Measurements from ENCODE around the gene CCL23. TPM values are rescaled to one million over a fixed set of nuclear protein-coding genes. Genes with fewer than 3 reads are reported as not detected.

Gene CCL23, protein sequence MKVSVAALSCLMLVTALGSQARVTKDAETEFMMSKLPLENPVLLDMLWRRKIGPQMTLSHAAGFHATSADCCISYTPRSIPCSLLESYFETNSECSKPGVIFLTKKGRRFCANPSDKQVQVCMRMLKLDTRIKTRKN
- not detected in 2 replicates for total RNA-seq (2021)
- Bru-seq, nascent RNA: not detected
- BruChase-seq, experiment 1, labeled RNA remaining after a 2-hour chase: not detected
- not detected for BruChase-seq, experiment 2, labeled RNA remaining after a 6-hour chase
- long read RNA-seq: 0 reads

DNA sequence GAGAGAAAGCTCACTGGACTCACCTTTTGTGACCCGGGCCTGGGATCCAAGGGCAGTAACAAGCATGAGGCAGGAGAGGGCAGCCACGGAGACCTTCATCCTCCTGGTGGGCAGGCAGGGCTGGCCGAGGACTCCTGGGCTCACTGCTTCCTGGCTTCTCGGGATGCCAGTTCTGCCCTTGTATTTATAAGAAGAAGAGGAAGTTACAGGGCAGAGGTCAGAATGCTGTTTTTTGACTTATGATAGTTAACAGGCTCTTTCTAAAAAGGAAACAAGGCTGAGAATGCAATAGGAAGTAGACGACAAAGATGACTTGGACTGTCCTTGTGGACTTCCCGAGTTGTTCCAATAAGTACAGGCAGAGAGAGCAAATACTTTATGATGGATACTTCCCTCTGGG is at the start of gene CCL23:
TSS of gene CCL23 (minus strand) at position 174 of the 400 bp plus-strand sequence. CDS start at position 99, 75 bp downstream.
- intact Hi-C loops (cut with micrococcal nuclease; ENCODE audit: unreplicated experiment): no loop called here
- no peaks in the 10 kb centered on the region for H3K4me1 ChIP-seq (replicated peaks; ENCODE audit: insufficient read depth)
- no peak within 1 kb of the TSS for H3K4me2 ChIP-seq
- H3K79me2 ChIP-seq (ENCODE audit: low read depth): no peaks in the 10 kb centered on the region
- H4K20me1 ChIP-seq (ENCODE audit: insufficient read depth): no peaks in the 10 kb centered on the region
- no peaks in the 10 kb centered on the region for H3K9me3 ChIP-seq (ENCODE audit: insufficient read depth, low read depth)
- no peak within 1 kb of the TSS for H3K27ac ChIP-seq
- no peak within 1 kb of the TSS for H2AFZ ChIP-seq
- no peak for DNase-seq
- POLR2A ChIA-PET (ENCODE audit: unreplicated experiment): no interaction called here
- no peaks in the 10 kb centered on the region for H3K36me3 ChIP-seq (ENCODE audit: low read depth)
- CTCF ChIA-PET: no interaction called here
- H3K9me2 ChIP-seq (ENCODE audit: insufficient read depth): no peaks in the 10 kb centered on the region
- peaks cover 76% of the 10 kb centered on the region for H3K27me3 ChIP-seq (ENCODE audit: insufficient read depth, low read depth)
- no peaks in the 10 kb centered on the region for H3F3A ChIP-seq (ENCODE audit: insufficient read depth, low read depth)
- BruUV-seq (replicated peaks): no TSS peak
- H3K4me3 ChIP-seq: no peak within 1 kb of the TSS
- TF ChIP-seq, protein P1, sequence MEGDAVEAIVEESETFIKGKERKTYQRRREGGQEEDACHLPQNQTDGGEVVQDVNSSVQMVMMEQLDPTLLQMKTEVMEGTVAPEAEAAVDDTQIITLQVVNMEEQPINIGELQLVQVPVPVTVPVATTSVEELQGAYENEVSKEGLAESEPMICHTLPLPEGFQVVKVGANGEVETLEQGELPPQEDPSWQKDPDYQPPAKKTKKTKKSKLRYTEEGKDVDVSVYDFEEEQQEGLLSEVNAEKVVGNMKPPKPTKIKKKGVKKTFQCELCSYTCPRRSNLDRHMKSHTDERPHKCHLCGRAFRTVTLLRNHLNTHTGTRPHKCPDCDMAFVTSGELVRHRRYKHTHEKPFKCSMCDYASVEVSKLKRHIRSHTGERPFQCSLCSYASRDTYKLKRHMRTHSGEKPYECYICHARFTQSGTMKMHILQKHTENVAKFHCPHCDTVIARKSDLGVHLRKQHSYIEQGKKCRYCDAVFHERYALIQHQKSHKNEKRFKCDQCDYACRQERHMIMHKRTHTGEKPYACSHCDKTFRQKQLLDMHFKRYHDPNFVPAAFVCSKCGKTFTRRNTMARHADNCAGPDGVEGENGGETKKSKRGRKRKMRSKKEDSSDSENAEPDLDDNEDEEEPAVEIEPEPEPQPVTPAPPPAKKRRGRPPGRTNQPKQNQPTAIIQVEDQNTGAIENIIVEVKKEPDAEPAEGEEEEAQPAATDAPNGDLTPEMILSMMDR (conservative IDR thresholded peaks at IDR 0.05): no peak
- no peak for TF ChIP-seq EZH2 (IDR thresholded peaks at IDR 0.05; ENCODE audit: low read depth)

DNA sequence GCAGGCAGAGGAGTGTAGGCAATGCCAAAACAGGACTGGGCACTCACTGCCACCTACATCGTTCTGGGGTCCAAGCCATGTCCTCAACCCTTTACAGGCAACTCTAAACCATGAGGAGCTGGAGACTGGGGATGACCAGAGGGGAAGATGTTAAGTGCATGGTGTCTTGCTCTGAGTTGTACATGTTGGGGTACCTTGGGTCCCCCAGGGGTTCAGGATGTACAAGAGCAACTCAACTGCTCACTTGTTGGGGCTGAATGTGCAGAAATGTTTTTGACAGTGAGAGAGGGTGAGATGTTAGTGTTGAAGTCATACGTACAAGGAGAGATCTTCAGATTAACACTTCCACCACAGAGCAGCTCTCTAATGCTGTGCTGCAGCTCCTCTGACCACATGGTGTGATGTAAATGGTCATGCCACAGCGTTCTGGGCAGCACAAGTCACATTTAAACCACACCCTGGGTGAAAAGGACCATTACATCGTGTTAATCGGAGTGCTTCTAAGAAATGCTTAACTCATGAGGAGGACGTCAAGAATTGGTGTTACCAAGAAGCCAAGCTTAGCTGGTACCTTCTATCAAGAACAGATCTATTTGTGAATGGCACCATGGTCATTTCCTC is 48.7 kb upstream of the CCL23 start:
- H3K27ac ChIP-seq: no peak overlapping the region
- no peaks in the 10 kb centered on the region for H3K4me1 ChIP-seq (replicated peaks; ENCODE audit: insufficient read depth)
- POLR2A ChIA-PET (ENCODE audit: unreplicated experiment): no interaction called here
- TF ChIP-seq, protein P1 (conservative IDR thresholded peaks at IDR 0.05): no peak
- no peak for TF ChIP-seq EZH2 (IDR thresholded peaks at IDR 0.05; ENCODE audit: low read depth)
- H3K27me3 ChIP-seq (ENCODE audit: insufficient read depth, low read depth): peaks cover 34% of the 10 kb centered on the region
- H4K20me1 ChIP-seq (ENCODE audit: insufficient read depth): no peaks in the 10 kb centered on the region
- CTCF ChIA-PET: no interaction called here
- no peak for DNase-seq
- no peak overlapping the region for H2AFZ ChIP-seq
- H3K4me3 ChIP-seq: no peak overlapping the region
- intact Hi-C loops (cut with micrococcal nuclease; ENCODE audit: unreplicated experiment): no loop called here
- H3K4me2 ChIP-seq: no peak overlapping the region
- BruUV-seq (replicated peaks): no TSS peak
- no peaks in the 10 kb centered on the region for H3K79me2 ChIP-seq (ENCODE audit: low read depth)
- no peaks in the 10 kb centered on the region for H3K9me3 ChIP-seq (ENCODE audit: insufficient read depth, low read depth)
- no peaks in the 10 kb centered on the region for H3F3A ChIP-seq (ENCODE audit: insufficient read depth, low read depth)
- no peaks in the 10 kb centered on the region for H3K9me2 ChIP-seq (ENCODE audit: insufficient read depth)
- H3K36me3 ChIP-seq (ENCODE audit: low read depth): no peaks in the 10 kb centered on the region

DNA sequence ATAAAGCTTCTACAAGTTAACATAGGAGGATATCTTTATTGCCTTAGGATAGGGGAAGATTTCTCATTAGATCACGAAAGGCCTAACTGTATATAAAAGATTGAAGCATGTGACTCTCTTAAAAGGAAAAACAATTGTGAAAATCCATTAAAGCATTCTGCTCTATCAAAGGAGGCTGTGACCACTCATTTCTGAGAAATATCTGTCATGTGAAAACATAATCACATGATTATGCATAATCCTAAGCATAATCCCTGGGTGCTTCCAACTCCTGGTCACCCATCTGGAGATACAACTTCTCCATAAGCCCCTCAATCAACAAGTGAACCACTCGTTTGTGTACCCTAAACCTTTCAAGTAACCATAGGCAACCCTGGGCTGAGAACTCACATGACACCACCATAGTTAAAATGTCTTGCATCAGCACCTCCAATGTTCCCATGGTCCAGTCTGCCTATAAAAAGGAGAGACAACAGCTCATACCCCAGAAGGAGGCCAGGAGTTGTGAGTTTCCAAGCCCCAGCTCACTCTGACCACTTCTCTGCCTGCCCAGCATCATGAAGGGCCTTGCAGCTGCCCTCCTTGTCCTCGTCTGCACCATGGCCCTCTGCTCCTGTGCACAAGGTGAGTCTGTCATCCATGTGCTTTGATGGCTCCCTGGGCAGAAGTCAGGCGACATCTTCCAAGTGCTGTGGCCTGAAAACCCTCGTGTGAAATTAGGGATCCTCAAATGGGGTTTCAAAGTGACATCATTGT is 46.2 kb upstream of the CCL23 start, which contains the start of gene CCL18:
TSS of gene CCL18 (plus strand) at position 487 of the 756 bp plus-strand sequence. CDS start at position 558, 71 bp downstream.
- intact Hi-C loops (cut with micrococcal nuclease; ENCODE audit: unreplicated experiment): no loop called here
- no TSS peak for BruUV-seq (replicated peaks)
- CTCF ChIA-PET: no interaction called here

More for the DNA sequence above, 46.2 kb upstream of the CCL23 start, which contains the start of gene CCL18:
- DNase-seq: no peak
- peaks cover 33% of the 10 kb centered on the region for H3K27me3 ChIP-seq (ENCODE audit: insufficient read depth, low read depth)
- no peaks in the 10 kb centered on the region for H3K9me2 ChIP-seq (ENCODE audit: insufficient read depth)
- no peak within 1 kb of the TSS for H2AFZ ChIP-seq
- POLR2A ChIA-PET (ENCODE audit: unreplicated experiment): no interaction called here
- no peak within 1 kb of the TSS for H3K27ac ChIP-seq
- no peak within 1 kb of the TSS for H3K4me2 ChIP-seq
- H4K20me1 ChIP-seq (ENCODE audit: insufficient read depth): no peaks in the 10 kb centered on the region
- H3K9me3 ChIP-seq (ENCODE audit: insufficient read depth, low read depth): no peaks in the 10 kb centered on the region
- H3K4me3 ChIP-seq: no peak within 1 kb of the TSS
- H3K36me3 ChIP-seq (ENCODE audit: low read depth): no peaks in the 10 kb centered on the region
- no peaks in the 10 kb centered on the region for H3K4me1 ChIP-seq (replicated peaks; ENCODE audit: insufficient read depth)
- TF ChIP-seq EZH2 (IDR thresholded peaks at IDR 0.05; ENCODE audit: low read depth): no peak
- TF ChIP-seq, protein P1 (conservative IDR thresholded peaks at IDR 0.05): no peak
- no peaks in the 10 kb centered on the region for H3F3A ChIP-seq (ENCODE audit: insufficient read depth, low read depth)
- H3K79me2 ChIP-seq (ENCODE audit: low read depth): no peaks in the 10 kb centered on the region
